Thoracic aorta endothelial cell (primary cell): ENCODE results near the gene RASSF9. TPM values are rescaled to one million over a fixed set of nuclear protein-coding genes. Genes with fewer than 3 reads are reported as not detected.

Experiments
- total RNA-seq: library from RNA; depleted of rRNA; stranded (reverse); fragments of >200 nt; gene quantifications from 2 replicates; pipeline ENCODE4 v1.2.3, GENCODE V29; 2012

RASSF9 gene
- total RNA-seq = 1.7 and 2.4 TPM in 2 replicates

DNA sequence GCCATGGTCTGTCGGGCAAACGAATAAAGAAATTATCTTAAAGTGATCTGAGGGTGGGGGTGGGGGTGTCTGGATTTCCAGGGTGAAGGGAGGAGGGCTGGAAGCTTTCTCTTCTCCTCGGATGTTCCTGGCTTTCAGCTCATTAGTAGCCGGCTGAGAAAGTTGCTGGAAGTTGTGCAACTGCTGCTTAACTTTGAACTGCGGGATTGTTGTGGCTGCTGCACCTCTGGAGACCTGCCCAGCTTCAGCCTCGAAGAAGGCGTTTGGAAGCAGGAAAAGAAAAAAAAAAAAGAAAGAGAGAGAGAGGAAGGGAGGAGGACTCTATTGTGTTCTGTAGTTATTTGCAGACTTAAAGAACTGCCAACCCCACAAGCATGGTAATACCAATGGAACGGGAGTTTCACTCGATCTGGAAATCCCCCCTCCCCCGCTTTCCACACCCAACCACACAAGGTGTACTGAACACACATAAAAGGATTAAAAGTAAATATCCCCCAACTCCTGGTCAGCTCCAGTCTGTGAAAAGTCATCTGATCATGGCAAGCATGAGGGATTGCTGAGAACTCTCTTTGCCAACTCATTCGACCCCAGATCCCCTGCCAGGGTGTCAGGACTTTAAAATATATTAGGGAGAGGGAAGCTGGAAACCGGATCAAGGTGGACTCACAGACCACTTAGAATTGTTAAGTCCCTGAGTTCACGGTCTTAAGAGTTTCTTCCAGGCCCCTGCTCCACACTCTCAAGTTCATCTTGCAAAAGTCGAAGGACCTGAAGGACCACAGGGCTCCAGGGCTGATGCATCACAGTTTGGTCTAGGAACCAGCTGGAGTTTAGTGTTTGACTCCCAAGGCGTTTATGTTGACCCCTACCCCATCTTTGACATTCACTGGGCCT lies at the start of gene RASSF9:
Gene RASSF9 (minus strand): TSS at position 213 of the 894 bp plus-strand sequence. CDS start 208 bp downstream, at position 5.

DNA sequence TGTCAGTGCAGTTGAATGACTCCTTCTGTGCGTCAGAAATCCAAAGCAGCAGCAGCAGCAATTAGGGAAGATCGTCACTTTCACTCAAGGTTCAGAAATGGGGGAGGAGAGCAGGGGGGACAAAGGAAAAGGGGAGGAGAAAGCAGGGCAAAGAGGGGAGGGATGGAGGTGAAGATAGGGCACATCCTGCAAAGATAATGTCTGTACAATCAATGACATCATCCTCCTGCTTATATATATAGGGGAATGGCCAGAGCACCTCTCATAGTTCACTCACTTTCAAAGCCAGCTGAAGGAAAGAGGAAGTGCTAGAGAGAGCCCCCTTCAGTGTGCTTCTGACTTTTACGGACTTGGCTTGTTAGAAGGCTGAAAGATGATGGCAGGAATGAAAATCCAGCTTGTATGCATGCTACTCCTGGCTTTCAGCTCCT lies 37.8 kb upstream of the RASSF9 start, which contains the start of gene NTS:
Gene NTS (plus strand): TSS at position 265 of the 431 bp plus-strand sequence. CDS start 109 bp downstream, at position 374.

Other genes with a start within 250 kb of the RASSF9 start
- gene NTS, start 37.9 kb upstream of the RASSF9 start, total RNA-seq = not detected in 2 replicates